Measurements from ENCODE around the gene KCNH4. TPM values are rescaled to one million over a fixed set of nuclear protein-coding genes. Genes with fewer than 3 reads are reported as not detected.

KCNH4 gene
- total RNA-seq, 1 experiment from 2014 or later: 1.5 TPM

DNA sequence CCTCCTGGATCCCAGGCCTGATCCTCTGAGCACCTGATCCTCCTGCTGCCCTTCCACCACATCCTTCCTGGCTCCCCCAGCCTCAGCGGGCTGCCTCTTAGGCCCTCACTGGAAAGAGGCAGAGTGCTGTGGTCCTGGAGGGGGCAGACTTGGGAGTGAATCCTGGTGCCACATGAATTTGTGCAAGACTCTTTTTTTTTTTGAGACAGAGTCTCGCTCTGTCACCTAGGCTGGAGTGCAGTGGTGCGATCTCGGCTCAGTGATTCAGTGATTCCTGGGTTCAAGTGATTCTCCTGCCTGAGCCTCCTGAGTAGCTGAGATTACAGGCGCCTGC is 10.3 kb upstream of the KCNH4 start:
- TF ChIP-seq SIN3A (IDR thresholded peaks at IDR 0.05; ENCODE audit: borderline replicate concordance, insufficient read depth, low read depth, low read length) (no peak), TCF7L2 (IDR thresholded peaks at IDR 0.05; ENCODE audit: low read depth, low read length) (no peak), POLR2AphosphoS5 (IDR thresholded peaks at IDR 0.05; ENCODE audit: low read depth, low read length) (no peak)
- TF ChIP-seq, protein P1, sequence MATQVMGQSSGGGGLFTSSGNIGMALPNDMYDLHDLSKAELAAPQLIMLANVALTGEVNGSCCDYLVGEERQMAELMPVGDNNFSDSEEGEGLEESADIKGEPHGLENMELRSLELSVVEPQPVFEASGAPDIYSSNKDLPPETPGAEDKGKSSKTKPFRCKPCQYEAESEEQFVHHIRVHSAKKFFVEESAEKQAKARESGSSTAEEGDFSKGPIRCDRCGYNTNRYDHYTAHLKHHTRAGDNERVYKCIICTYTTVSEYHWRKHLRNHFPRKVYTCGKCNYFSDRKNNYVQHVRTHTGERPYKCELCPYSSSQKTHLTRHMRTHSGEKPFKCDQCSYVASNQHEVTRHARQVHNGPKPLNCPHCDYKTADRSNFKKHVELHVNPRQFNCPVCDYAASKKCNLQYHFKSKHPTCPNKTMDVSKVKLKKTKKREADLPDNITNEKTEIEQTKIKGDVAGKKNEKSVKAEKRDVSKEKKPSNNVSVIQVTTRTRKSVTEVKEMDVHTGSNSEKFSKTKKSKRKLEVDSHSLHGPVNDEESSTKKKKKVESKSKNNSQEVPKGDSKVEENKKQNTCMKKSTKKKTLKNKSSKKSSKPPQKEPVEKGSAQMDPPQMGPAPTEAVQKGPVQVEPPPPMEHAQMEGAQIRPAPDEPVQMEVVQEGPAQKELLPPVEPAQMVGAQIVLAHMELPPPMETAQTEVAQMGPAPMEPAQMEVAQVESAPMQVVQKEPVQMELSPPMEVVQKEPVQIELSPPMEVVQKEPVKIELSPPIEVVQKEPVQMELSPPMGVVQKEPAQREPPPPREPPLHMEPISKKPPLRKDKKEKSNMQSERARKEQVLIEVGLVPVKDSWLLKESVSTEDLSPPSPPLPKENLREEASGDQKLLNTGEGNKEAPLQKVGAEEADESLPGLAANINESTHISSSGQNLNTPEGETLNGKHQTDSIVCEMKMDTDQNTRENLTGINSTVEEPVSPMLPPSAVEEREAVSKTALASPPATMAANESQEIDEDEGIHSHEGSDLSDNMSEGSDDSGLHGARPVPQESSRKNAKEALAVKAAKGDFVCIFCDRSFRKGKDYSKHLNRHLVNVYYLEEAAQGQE (IDR thresholded peaks at IDR 0.05; ENCODE audit: insufficient read depth in 1 of 2, low read depth in 2 of 2, low read length in 1 of 2): no peak
- TF ChIP-seq, protein P2, sequence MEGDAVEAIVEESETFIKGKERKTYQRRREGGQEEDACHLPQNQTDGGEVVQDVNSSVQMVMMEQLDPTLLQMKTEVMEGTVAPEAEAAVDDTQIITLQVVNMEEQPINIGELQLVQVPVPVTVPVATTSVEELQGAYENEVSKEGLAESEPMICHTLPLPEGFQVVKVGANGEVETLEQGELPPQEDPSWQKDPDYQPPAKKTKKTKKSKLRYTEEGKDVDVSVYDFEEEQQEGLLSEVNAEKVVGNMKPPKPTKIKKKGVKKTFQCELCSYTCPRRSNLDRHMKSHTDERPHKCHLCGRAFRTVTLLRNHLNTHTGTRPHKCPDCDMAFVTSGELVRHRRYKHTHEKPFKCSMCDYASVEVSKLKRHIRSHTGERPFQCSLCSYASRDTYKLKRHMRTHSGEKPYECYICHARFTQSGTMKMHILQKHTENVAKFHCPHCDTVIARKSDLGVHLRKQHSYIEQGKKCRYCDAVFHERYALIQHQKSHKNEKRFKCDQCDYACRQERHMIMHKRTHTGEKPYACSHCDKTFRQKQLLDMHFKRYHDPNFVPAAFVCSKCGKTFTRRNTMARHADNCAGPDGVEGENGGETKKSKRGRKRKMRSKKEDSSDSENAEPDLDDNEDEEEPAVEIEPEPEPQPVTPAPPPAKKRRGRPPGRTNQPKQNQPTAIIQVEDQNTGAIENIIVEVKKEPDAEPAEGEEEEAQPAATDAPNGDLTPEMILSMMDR (IDR thresholded peaks at IDR 0.05): no peak
- Histone ChIP-seq H3K27me3 (ENCODE audit: control insufficient read depth, insufficient read depth, low read length) (no peaks in the 10 kb centered on the region), H3K9me3 (ENCODE audit: control insufficient read depth, insufficient read depth, low read depth, low read length) (no peaks in the 10 kb centered on the region), H3K4me1 (ENCODE audit: control insufficient read depth, insufficient read depth, low read length) (no peaks in the 10 kb centered on the region), H3K36me3 (ENCODE audit: control insufficient read depth, insufficient read depth, low read length) (no peaks in the 10 kb centered on the region), H3K27ac (ENCODE audit: low read length) (no peak overlapping the region), H3K4me3 (ENCODE audit: low read depth in 2 of 2, low read length in 2 of 2) (no peak overlapping the region)
- intact Hi-C loops (cut with micrococcal nuclease; ENCODE audit: unreplicated experiment): no loop called here
- no peak for ATAC-seq
- no peak for DNase-seq (ENCODE audit: low read depth, low spot score)
- in situ Hi-C loops (cut with HindIII; ENCODE audit: low pct_unique_long_range_greater_than_20kb, low sequenced_read_pairs): no loop called here
- BruUV-seq (replicated peaks): no TSS peak
- CTCF ChIA-PET: no interaction called here
- POLR2A ChIA-PET: no interaction called here

DNA sequence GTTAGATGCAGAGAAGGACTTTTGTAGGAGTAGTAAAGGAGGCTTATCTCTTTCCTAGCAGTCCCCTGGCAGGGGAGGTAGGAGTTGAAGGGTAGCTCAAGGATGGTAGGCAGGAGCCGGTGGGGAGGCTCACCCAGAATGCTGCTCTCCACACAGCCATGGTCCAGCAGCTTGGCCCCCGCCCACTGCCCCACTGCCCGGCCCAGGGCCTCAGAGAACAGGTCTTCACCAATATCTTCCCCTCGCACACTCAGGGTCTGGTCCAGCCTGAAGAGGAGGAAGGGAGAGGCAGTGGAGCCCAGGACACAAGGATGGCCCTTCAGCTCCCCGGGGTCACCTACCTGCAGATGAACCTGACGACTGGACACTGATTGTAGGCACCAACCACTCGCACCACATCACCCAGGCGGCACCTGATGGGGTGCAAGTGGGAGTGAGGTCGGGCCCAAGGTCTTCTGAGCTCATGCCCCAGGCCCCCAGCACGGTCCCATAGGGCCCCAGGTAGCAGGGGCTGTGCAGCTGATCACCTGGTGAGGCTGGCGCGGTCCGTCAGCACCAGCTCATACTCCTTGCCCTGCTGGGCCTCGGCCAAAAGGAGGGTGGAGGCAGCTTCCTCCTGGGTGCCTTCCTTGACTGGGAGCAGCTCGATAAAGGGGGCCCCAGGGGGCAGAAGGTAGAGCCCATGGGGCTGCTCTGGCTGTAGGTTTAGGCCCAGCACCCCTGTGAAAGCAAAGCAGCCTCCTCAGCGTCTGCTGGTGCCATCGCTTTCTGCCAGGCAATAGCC is 9.7 kb upstream of the KCNH4 start:
- Histone ChIP-seq H3K36me3 (ENCODE audit: control insufficient read depth, insufficient read depth, low read length) (no peaks in the 10 kb centered on the region), H3K27me3 (ENCODE audit: control insufficient read depth, insufficient read depth, low read length) (no peaks in the 10 kb centered on the region), H3K9me3 (ENCODE audit: control insufficient read depth, insufficient read depth, low read depth, low read length) (no peaks in the 10 kb centered on the region), H3K4me1 (ENCODE audit: control insufficient read depth, insufficient read depth, low read length) (no peaks in the 10 kb centered on the region), H3K27ac (ENCODE audit: low read length) (no peak overlapping the region), H3K4me3 (ENCODE audit: low read depth in 2 of 2, low read length in 2 of 2) (no peak overlapping the region)
- ATAC-seq (no peak), DNase-seq (ENCODE audit: low read depth, low spot score) (no peak)
- BruUV-seq (replicated peaks): no TSS peak
- ChIA-PET POLR2A (interaction anchor here (0.6 kb wide), 1 partner anchor 60 kb away, joined by 3 read pairs; no protein-coding TSS in a partner anchor), CTCF (interaction anchor here (0.6 kb wide), 1 partner anchor 88 kb away, joined by 3 read pairs; no protein-coding TSS in a partner anchor)
- TF ChIP-seq POLR2AphosphoS5 (IDR thresholded peaks at IDR 0.05; ENCODE audit: low read depth, low read length) (no peak), TCF7L2 (IDR thresholded peaks at IDR 0.05; ENCODE audit: low read depth, low read length) (no peak), SIN3A (IDR thresholded peaks at IDR 0.05; ENCODE audit: borderline replicate concordance, insufficient read depth, low read depth, low read length) (no peak)
- TF ChIP-seq, protein P2 (IDR thresholded peaks at IDR 0.05): no peak
- TF ChIP-seq, protein P1 (IDR thresholded peaks at IDR 0.05; ENCODE audit: insufficient read depth in 1 of 2, low read depth in 2 of 2, low read length in 1 of 2): no peak
- in situ Hi-C loops (cut with HindIII; ENCODE audit: low pct_unique_long_range_greater_than_20kb, low sequenced_read_pairs): no loop called here
- intact Hi-C loops (cut with micrococcal nuclease; ENCODE audit: unreplicated experiment): no loop called here

All from Panc1 (cell line).